NCI-H1048 (cell line): Measurements from ENCODE around the gene IRS2.

Experiments
- DNase-seq: peaks from one replicate; lab custom pipeline; 2025; lab: John Stamatoyannopoulos, UW

The IRS2 gene

GRCh38 chr13:109781384-109782065 lies 4.9 kb downstream of the IRS2 start:
- no peak for DNase-seq

DNA sequence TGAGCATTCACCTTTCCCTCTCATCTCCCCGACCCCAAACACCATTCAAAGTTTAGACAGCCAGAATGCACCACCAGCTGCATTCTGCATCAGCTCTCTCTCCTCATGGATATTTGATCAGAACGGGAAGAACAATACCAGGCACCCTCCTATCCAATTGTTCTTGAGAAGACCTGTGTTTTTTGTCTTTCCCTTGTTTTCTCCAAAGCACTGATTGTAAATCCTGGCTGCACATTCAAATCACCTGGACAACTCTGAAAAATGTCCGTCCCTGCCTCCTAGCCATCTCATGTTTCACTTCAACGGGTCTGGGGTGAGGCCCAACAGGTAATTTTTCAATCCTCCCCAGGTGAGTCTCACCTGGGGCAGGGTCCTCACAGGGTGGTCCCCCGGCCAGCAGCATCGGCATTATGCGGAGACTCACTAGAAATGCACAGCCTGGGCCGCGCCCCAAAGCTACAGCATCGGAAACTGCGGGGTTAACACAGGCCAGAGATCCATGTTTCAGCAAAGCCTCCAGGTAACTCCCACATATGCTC lies 5.5 kb downstream of the IRS2 start:
- no peak for DNase-seq

- DNase-seq: no peak
Measured at GRCh38 chr13:109779876-109780510, 6.4 kb downstream of the IRS2 start.

DNA sequence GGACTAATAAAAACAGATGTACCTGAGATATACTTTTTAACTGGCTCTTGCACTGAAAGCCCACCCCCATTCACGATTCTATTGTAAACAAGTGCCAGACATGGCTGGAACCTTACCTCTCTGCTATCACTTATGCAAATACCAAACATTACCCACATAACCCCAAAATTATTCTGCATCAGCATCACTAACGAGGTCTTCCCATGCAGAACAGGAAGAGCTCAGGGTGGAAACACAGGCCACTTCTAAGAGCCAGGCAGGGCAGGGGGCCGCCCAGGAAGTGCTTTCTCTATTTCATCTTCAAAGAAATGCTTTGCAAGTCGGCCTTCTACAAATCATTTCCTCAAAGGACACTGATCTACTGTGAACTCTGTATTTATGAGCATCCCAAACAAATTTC lies 7.3 kb downstream of the IRS2 start:
- no peak for DNase-seq

DNA sequence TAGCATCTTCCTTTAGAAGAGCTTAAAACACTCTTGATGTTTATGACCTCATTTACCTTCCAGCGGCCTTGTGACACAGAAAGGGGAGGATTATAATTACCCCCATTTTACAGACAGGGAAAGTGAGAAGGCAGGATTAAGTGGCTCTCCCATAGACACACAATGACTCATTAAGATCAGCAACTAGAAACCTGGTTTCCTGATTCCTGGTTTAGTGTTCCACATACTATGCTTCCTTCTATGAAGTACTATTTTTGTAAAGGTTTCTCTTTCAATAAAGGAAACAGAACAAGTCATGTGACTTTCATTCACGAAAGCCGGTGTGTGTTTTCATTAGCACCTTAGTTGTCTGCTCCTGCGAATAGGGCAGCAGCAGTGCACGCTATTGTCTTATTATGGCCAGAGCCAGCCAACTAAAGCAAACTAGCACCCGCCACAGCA lies 8.3 kb downstream of the IRS2 start:
- DNase-seq: no peak

DNA sequence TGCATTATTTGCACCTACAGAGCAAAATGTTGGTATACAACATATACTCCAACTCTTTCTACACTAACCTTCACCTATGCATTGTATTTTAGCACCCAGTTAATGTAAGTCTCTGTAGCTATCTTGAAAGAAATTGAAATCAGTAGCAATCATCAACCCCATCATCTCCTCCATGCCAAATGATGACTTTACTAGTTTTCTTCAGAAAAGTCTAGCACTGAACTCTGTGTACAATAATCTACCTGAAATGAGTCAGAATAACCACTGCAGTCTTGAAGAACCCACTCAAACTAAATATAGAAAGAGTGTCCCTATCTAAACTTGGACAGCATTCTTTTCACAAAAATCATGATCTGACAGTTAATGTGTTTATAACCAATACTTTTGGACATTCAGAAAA lies 9.8 kb downstream of the IRS2 start:
- no peak for DNase-seq

GRCh38 chr13:109773786-109774185 lies 12.6 kb downstream of the IRS2 start:
- no peak for DNase-seq

DNA sequence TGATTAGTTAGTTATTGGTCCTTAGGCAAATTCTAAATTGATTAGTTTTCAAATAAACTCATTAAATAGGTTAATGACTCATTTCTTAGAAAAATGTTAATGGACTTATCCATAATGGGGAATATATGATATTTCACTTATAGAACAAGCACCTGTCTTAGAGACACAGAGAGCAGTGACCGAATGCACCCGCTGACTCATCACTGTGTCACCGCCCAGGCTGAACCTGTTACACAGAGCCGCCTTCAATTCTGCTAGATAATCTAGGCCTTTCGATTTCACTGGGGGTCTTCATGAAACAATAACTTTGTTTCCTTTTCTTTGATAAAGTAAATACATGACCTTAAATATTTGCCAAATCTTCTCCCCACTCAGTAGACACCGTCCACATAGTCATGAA lies 13.1 kb downstream of the IRS2 start:
- DNase-seq: no peak

DNA sequence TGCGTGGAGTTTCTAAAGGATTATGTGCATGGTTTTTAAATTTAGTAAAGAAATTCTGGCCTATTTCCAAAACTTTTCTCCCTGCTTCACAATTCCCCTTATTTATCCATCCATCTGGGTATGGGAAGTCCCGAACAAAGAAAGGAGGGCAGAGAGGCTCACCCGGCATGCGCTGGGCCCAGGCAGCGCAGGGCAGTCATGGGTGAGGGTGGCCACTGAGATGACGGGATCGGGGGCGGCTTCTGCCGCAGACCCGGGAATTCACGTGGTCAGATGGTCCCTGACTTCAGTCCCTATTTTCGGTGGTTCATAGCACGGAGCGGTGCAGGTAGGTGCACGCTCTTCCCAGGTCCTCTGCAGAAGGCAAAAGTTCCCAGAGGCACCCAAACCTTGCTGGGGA lies 14.5 kb downstream of the IRS2 start:
- DNase-seq: no peak

DNA sequence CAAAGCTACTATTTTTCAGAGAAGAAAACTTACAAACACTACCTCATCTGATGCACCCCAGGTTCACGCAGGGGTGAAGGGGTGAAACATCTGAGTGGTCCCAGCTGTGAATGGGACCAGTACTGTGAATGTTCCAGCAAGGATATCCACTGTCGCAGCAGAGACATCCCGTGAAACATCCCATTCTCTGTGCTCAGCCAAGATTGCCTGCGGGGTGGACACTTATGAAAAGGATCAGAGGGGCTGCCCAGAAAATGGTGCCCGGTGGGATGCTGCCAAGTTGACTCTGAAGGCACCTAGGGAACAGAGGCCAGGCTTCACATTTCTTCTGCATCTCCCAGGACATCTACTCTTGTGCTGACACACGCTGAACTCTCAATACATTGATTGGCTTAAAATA lies 15.9 kb downstream of the IRS2 start:
- no peak for DNase-seq

DNA sequence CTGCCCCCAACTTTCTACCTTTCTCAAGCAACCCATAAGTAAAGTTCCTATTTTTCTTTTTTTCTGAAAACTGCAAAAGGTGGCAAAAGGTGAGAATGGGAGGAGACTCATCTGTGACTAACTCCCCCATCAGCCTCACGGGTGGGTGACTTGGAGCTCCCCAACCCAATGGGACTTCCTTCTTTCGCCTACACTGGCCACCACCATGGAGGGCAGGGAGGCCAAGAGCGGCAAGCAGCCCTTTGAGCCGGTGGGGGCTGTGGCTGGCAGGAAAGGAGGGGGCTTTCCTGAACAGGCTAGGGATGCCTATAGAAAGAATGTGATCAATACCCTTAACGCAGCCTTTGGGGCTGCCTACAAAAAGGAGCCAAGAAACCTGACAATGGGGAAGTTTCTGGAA lies 16.5 kb downstream of the IRS2 start:
- no peak for DNase-seq

GRCh38 chr13:109769275-109769674 lies 17.1 kb downstream of the IRS2 start:
- no peak for DNase-seq

DNA sequence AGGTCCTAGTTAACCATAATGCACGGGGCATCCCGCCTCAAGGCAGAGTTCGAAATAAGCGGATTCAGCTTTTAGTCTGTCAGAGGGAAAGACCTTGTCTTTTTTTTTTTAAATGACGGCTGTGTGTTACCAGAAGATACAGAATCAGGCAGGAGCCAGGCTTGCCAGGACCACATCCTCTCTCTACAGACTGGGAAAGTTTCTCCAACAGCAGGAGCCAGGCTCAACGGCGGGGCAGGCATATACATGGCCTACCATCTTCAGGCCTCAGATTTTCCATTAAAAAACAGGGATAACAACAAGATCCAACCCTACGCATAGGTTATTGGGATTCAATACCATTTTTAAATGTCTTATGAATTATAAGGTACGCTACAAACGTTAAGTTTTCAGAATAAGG lies 17.8 kb downstream of the IRS2 start:
- DNase-seq: no peak

GRCh38 chr13:109768176-109768575 lies 18.2 kb downstream of the IRS2 start:
- no peak for DNase-seq

- no peak for DNase-seq
Measured at GRCh38 chr13:109767023-109767422, 19.4 kb downstream of the IRS2 start.

DNA sequence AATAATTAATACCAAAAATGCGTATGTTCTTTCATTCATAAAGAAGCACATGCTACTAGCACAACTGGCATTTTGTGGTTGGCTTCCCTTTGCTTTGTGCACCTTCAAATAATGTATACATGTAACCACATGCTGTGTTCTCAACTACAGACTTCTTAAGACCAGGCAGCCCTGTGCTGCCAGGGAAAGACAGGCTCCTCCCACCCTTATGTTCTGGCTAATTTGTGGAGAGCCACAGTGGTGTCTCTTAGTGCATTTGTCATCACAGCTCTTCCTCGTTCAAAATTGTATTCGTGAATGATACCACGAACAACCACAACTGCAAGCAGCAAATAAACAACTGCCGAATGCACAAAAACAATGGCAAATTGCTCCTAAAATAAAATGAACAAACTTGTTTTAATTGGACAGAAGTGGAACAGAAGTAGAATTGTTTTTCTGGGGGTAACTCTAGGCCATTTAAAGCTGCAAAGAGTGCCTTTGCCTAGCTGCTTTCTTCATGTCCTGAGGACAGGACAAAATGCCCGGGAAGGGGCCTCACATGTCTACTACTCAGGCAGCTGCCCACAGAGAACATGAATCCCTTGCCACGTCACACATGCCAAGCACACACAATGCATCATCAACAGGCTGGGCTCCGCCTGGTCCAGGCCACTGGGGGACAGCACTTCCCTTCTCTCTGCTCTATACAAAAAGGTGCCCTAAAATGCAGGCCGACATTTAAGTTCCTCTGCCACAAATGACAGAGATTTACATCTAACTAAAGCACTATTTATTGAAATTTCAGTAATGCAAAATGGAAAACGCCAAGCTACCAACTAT lies 21.7 kb downstream of the IRS2 start:
- no peak for DNase-seq

DNA sequence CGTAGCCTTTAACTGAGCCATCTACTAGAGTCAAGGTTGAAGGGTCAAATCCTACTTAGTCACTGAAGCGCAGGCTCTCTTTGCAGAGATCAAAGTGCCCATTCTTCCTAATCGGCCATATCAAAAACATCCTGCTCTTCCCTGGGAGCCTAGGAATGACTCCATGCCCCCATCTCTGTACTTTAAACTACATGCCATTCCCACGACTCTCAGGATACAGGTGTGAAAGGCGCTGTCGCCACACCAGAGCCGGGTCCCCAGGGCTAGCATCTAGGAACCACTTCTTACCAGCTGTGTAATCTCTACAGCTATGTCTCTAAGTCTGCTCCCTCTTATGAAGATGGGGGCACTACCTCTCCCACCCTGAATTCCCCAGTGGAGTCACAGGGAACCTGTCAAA lies 22.3 kb downstream of the IRS2 start:
- no peak for DNase-seq

- DNase-seq: no peak
Measured at GRCh38 chr13:109762791-109763190, 23.6 kb downstream of the IRS2 start.

GRCh38 chr13:109761695-109762094 lies 24.7 kb downstream of the IRS2 start:
- DNase-seq: no peak

DNA sequence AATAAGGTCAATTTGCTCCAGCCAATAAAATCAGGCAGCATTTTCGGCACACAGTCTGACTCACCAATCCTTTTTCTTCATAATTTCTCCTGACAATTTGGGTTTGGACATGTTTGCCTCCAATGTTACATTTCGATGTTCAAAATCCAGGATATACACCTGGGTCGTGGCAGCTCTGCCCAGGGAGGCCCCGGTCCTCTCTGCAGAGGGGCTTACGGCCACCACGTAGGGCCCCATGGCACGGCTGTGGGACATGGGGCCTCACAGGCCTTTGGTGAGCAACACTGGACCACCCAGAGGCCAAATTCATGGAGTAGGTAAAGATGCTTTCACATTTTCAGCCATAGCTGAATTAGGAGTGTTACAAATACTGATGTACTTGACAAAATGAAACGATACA lies 25.4 kb downstream of the IRS2 start:
- DNase-seq: no peak

DNA sequence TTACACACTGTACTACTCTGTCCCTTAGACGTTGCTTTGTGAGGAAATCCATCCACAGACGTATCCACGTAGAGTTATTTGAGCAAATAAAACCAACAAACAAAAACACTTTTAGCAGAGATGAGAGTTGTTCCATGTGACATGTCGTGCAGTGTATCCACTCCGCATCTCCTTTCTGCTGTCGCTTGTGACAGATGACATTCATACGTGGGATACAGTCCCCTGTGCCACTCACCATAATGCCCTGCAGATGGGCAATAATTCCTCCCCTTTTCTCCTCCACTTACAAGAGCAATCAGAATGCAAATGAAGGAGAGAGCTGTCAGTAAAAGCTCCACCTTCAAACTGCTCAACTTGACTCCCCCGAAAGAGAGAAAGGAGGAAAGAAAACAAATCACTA lies 26.0 kb downstream of the IRS2 start:
- no peak for DNase-seq

GRCh38 chr13:109759609-109760008 lies 26.8 kb downstream of the IRS2 start:
- DNase-seq: no peak

- no peak for DNase-seq
Measured at GRCh38 chr13:109758937-109759480, 27.4 kb downstream of the IRS2 start.
